Measurements from ENCODE around the gene TNFAIP8L3.

DNA sequence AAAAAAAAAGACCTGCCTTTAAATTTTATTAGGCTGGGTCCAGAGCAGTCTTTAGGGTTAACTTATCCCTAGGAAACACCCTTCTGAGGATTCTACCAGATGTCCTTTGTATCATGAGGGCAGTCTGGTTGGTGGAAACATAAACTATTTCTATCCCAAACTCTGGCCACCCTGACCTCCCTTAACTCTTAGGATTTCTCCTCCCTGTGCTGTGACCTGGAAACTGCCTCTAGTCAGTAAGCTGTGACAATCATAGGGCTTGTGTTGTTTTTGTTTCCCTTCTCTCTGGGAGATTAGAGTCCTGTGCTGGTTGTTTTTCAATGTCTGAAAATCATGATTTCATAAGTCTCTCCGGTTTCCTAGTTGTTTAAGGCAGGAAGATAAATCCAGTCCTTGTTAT, 78.1 kb downstream of the TNFAIP8L3 start:
- no peak for TF ChIP-seq EZH2 (IDR thresholded peaks at IDR 0.05)
- TF ChIP-seq POLR2AphosphoS5 (IDR thresholded peaks at IDR 0.05; ENCODE audit: borderline replicate concordance, low read depth, low read length): no peak

All from SK-N-MC (cell line).